HFF-Myc (cell line): ENCODE measurements around the gene TBCD.

ENCODE experiments used
- DNase-seq: peaks from one replicate; pipeline ENCODE4 v3.0.0-alpha.2; 2011; ENCODE audit warnings: low read depth; ENCODE audit errors: extremely low read depth
- H3K4me3 ChIP-seq: replicated peaks from 2 replicates; pipeline ENCODE4 v1.5.1; 2011; ENCODE audit warnings: low read depth, mild to moderate bottlenecking, control low read depth, low read length
- CTCF ChIP-seq: IDR thresholded peaks from 2 replicates; pipeline ENCODE4 v1.5.1; 2012; ENCODE audit warnings: mild to moderate bottlenecking, low read depth, low read length, control low read depth; ENCODE audit errors: missing control alignments

Gene TBCD

GRCh38 chr17:82942166-82943130 lies 190.6 kb downstream of the TBCD start:
- no peak for TF ChIP-seq CTCF
- no peak overlapping the region for H3K4me3 ChIP-seq

GRCh38 chr17:82943339-82943738 lies 191.5 kb downstream of the TBCD start:
- no peak for DNase-seq
- H3K4me3 ChIP-seq = no peak overlapping the region
- TF ChIP-seq CTCF = no peak

More at GRCh38 chr17:82942166-82943130, 190.6 kb downstream of the TBCD start:
- DNase-seq = no peak

- DNase-seq = no peak
- H3K4me3 ChIP-seq = no peak overlapping the region
- TF ChIP-seq CTCF = no peak
Observed at GRCh38 chr17:82943751-82944150, 191.9 kb downstream of the TBCD start.

- no peak for TF ChIP-seq CTCF
- no peak overlapping the region for H3K4me3 ChIP-seq
- DNase-seq = no peak
Observed at GRCh38 chr17:82944990-82945389, 193.1 kb downstream of the TBCD start.

GRCh38 chr17:82946081-82946480 lies 194.2 kb downstream of the TBCD start:
- no peak for DNase-seq
- no peak overlapping the region for H3K4me3 ChIP-seq
- TF ChIP-seq CTCF = no peak

- DNase-seq = no peak
- TF ChIP-seq CTCF = no peak
- H3K4me3 ChIP-seq = no peak overlapping the region
Observed at GRCh38 chr17:82947051-82947991, 195.5 kb downstream of the TBCD start.
